Left cardiac atrium (tissue), 4 donors: ENCODE results near the gene DNA2. TPM values are rescaled to one million over a fixed set of nuclear protein-coding genes. Genes with fewer than 3 reads are reported as not detected.
"Not testable (repeated sequence)": the region's sequence is repeated elsewhere in the genome, so short reads cannot be mapped to it uniquely, and the experiment has no call there.

Source experiments
- ATAC-seq, 2 donors: fragments of 200-7000 bp; cut with Tn5 transposase; one replicate each; pipeline ENCODE4 v1.9.1; 2020; ENCODE audit warnings: mild to moderate bottlenecking in 2 of 2, moderate library complexity in 2 of 2
- DNase-seq: peaks from one replicate; pipeline ENCODE4 v3.0.0-alpha.2; 2020
- intact Hi-C, 2 donors: fragments of 100-400 bp; cut with DNase I; formaldehyde crosslinking; loops; one replicate each; pipeline versions ENCODE4 v1.14.1 to v1.15.1; 2022 to 2023
- long read RNA-seq: library from polyadenylated mRNA; unstranded; transcript quantifications from one replicate; pipeline ENCODE4 v2.0.0, GENCODE V29; 2021
- total RNA-seq, 2 donors: library from RNA; stranded (reverse); fragmentation: NEBNext Ultra II Directional; extraction: Animal tissue kit (Norgen Biotek cat#: 25700); gene quantifications; one replicate each; pipeline ENCODE4 v1.2.1, GENCODE V29; 2021
- donor health status: DM: no; HTN: yes; CAD: no.
- donor health status: DM: no; HTN: yes; CAD: no; lungs with severe emphysema.
- donor health status: DM: yes; HTN: yes; CAD: no.
- donor health status: Dilated cardiomyopathy.

DNA2 gene, protein sequence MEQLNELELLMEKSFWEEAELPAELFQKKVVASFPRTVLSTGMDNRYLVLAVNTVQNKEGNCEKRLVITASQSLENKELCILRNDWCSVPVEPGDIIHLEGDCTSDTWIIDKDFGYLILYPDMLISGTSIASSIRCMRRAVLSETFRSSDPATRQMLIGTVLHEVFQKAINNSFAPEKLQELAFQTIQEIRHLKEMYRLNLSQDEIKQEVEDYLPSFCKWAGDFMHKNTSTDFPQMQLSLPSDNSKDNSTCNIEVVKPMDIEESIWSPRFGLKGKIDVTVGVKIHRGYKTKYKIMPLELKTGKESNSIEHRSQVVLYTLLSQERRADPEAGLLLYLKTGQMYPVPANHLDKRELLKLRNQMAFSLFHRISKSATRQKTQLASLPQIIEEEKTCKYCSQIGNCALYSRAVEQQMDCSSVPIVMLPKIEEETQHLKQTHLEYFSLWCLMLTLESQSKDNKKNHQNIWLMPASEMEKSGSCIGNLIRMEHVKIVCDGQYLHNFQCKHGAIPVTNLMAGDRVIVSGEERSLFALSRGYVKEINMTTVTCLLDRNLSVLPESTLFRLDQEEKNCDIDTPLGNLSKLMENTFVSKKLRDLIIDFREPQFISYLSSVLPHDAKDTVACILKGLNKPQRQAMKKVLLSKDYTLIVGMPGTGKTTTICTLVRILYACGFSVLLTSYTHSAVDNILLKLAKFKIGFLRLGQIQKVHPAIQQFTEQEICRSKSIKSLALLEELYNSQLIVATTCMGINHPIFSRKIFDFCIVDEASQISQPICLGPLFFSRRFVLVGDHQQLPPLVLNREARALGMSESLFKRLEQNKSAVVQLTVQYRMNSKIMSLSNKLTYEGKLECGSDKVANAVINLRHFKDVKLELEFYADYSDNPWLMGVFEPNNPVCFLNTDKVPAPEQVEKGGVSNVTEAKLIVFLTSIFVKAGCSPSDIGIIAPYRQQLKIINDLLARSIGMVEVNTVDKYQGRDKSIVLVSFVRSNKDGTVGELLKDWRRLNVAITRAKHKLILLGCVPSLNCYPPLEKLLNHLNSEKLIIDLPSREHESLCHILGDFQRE
- total RNA-seq: 1 to 10 TPM; 3.3 to 3.9 TPM
- long read RNA-seq, partial matches to known transcripts: 0 of 1 reads
- long read RNA-seq, other reads (novel, unspliced or antisense): 1 of 1 reads

GRCh38 chr10:68471586-68472408 is at the start of gene DNA2:
DNA2 (minus strand) TSS chr10:68471973; CDS start chr10:68471864, 109 bp downstream.
- ATAC-seq: peak; percentile 87 to 92
- DNase-seq: peak; percentile 61
- intact Hi-C loops: no loop called here

DNA sequence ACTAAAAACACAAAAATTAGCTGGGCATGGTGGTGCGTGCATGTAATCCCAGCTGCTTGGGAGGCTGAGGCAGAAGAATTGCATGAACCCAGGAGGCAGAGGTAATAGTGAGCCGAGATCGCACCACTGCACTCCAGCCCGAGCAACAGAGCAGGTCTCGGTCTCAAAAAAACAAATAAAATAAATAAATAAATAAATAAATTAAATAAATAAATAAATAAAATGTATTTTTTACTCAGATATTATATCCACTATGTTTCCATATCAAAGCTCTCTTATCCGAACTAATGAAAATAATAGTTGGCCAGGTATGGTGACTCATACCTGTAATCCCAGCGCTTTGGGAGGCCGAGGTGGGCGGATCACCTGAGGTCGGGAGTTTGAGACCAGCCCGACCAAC is 46.8 kb upstream of the DNA2 start:
- DNase-seq, ATAC-seq, intact Hi-C loops: not testable (repeated sequence)

GRCh38 chr10:68517188-68517587 is 45.4 kb upstream of the DNA2 start:
- intact Hi-C loops: no loop called here
- ATAC-seq (no peak), DNase-seq (no peak)

- intact Hi-C loops: no loop called here
- DNase-seq (no peak), ATAC-seq (no peak)
Measured at GRCh38 chr10:68516766-68517165, 45.0 kb upstream of the DNA2 start.

GRCh38 chr10:68516216-68516615 is 44.4 kb upstream of the DNA2 start:
- DNase-seq, ATAC-seq, intact Hi-C loops: not testable (repeated sequence)

DNA sequence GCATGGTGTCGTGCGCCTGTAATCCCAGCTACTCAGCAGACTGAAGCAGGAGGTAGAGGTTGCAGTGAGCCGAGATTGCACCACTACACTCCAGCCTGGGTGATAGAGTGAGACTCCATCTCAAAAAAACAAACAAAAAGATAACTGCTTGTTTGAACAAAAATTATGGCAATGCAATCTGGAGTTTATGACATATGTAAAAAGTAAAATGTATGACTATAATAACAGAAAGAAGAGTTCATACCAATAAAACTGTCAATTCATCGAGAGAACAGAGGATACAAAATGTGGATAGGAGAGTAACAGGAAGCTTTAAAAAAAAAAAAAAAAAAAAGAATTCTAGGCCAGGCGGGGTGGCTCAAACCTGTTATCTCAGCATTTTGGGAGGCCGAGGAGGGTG is 36.3 kb upstream of the DNA2 start:
- no peak for DNase-seq

DNA sequence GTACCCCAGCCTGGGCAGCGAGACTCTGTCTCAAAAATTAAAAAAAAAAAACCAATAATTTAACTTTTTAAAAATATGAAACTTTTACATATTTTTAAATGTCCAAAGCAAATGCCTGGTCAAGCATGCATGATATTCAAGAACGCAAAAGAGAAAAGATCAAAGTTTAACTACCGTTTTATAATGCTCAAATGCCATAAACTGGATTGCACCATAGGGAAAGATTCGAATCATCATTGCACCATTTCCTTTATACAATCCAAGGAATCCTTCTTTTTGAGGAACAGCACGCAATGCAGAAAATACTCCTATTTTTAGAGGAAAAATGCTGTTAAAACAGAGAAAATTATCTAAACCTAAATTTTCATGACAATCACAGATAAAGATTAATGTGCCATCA is 34.6 kb upstream of the DNA2 start:
- intact Hi-C loops: no loop called here
- DNase-seq (no peak), ATAC-seq (no peak)

More for the DNA sequence above, 36.3 kb upstream of the DNA2 start:
- intact Hi-C loops: no loop called here
- ATAC-seq: no peak

- ATAC-seq (no peak), DNase-seq (no peak)
- intact Hi-C loops: no loop called here
Measured at GRCh38 chr10:68502846-68503245, 31.1 kb upstream of the DNA2 start.

- no peak for ATAC-seq
- intact Hi-C loops: no loop called here
- no peak for DNase-seq
Measured at GRCh38 chr10:68501691-68502090, 29.9 kb upstream of the DNA2 start.

GRCh38 chr10:68499544-68499943 is 27.8 kb upstream of the DNA2 start:
- intact Hi-C loops: no loop called here
- DNase-seq (no peak), ATAC-seq (no peak)

DNA sequence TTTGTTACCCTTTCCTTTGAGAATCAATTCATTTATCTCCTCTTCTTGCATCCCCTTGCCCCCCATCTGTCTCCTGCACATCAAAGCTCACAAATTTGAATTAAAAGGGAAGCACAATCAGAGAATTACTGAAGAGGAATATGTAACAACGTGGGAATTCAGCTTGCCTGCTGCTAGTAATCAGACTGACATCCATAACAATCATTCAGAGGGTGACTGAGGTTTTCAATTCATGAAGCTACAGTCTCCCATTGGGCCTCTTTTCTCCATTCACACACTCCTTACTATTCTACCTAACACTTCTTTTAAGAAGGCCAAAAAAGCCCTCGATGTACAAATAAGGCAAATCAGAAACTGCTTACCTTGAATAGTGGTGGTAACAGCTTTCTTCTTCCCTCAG is 24.3 kb upstream of the DNA2 start:
- ATAC-seq (no peak), DNase-seq (no peak)
- intact Hi-C loops: no loop called here

- DNase-seq (no peak), ATAC-seq (no peak)
- intact Hi-C loops: no loop called here
Measured at GRCh38 chr10:68492118-68492517, 20.3 kb upstream of the DNA2 start.

GRCh38 chr10:68489919-68490318 is 18.1 kb upstream of the DNA2 start:
- ATAC-seq (no peak), DNase-seq (no peak)
- intact Hi-C loops: no loop called here

DNA sequence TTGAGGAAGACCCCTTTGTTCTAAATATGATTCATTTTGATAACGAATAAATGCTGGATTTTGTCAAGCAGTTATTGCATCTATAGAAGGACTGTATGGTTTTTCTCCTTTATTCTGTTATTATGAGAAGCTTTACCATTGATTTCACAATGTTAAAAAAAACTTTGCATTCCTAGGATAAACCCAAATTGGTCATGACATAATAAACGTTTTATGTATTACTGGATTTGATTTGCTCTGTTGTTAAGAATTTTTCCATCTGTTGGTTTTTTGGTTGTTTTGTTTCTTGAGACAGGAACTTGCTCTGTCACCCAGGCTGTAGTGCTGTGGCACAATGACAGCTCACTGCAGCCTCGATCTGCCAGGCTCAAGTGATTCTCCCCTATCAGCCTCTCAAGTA is 2.2 kb upstream of the DNA2 start:
- DNase-seq (no peak), ATAC-seq (no peak)
- intact Hi-C loops: no loop called here

DNA sequence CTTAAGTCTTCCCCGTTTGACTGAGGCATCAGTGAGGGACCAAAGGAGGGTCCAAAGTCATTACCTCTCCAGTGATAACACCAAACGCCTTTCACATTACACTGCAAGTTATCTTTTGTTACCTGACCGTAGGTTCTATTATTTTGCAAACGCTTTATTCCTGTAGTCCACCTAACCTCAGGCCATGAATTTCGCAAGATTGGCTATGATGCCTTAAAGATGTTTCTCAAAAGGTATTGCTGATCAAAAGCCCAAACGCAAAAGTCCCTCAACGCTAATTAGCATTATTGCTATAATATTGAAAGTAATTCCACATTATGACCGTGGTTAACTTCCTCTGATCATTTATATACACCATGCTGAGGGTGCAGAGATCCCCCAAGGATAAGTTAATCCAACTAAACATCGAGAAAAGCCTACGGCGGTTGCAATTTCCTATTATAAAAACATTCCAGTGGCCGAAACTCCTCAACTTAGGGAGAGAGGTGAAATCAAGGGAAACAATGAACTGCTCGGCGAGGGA is 649 bp downstream of the DNA2 start:
- no peak for DNase-seq
- ATAC-seq: no peak
- intact Hi-C loops: no loop called here

DNA sequence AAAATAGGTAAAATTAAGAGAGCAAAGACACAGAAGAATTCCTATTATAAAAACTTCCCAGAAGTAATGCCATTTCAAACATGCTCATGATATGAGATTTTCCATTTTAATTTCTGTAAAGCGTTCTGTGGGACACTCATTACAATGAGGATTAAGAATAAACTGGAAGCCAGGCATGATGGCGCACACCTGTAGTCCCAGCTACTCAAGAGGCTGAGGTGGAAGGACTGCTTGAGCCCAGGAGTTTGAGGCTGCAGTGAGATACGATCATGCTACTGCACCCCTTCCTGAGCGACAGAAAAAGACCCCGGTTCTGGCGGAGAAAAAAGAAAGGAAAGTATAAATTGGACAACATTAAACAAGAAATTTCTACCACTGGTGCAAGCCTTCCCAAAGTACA is 1.5 kb downstream of the DNA2 start:
- intact Hi-C loops: no loop called here

DNA sequence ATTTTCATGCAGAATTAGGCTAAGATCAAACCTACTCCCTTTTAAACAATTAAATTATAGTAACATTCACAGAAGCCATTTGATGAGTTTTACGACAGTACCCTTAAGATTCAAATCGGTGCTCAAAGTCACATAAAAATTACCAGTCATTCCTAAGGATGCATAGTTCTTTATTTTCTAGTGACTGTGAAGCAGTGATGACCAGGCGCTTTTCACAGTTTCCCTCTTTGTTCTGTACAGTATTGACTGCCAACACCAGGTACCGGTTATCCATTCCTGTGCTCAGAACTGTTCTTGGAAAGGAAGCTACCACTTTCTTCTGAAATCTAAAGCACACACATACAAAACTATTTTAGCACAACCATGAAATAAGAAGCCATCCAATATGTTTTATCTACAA is 1.9 kb downstream of the DNA2 start:
- ATAC-seq (no peak), DNase-seq (no peak)
- intact Hi-C loops: no loop called here

More for the DNA sequence above, 1.5 kb downstream of the DNA2 start:
- DNase-seq: no peak
- no peak for ATAC-seq

GRCh38 chr10:68464729-68465128 is 7.0 kb downstream of the DNA2 start:
- ATAC-seq, DNase-seq, intact Hi-C loops: not testable (repeated sequence)
